Cardiac fibroblast (primary cell): ENCODE results near the gene COLEC12.

Experiments used
- DNase-seq, 2 donors: peaks; one replicate each; pipeline versions ENCODE4 v3.0.0 to v3.0.0-alpha.2; 2010; ENCODE audit warnings: low read depth in 2 of 2
- H3K4me3 ChIP-seq, 2 donors: replicated peaks in 1 of 2; 1 replicate in 1 of 2; 2 replicates in 1 of 2; pipeline ENCODE4 v1.5.1; 2011; ENCODE audit warnings: low read depth in 2 of 2, low read length in 2 of 2, mild to moderate bottlenecking in 2 of 2, moderate library complexity in 1 of 2
- CTCF ChIP-seq: IDR thresholded peaks from one replicate; pipeline ENCODE4 v1.5.1; 2011; ENCODE audit warnings: low read depth, mild to moderate bottlenecking, low read length, inconsistent platforms

Gene COLEC12

GRCh38 chr18:498931-499775 is 1.3 kb downstream of the COLEC12 start:
- peak overlapping the region; percentile 41 to 72 for H3K4me3 ChIP-seq
- TF ChIP-seq CTCF = no peak
- DNase-seq = peak; percentile 50 to 71

GRCh38 chr18:497688-498087 is 2.8 kb downstream of the COLEC12 start:
- no peak for DNase-seq
- TF ChIP-seq CTCF = no peak
- no peak overlapping the region for H3K4me3 ChIP-seq

GRCh38 chr18:495452-495851 is 5.0 kb downstream of the COLEC12 start:
- no peak overlapping the region for H3K4me3 ChIP-seq
- no peak for TF ChIP-seq CTCF
- no peak for DNase-seq

- no peak for DNase-seq
- no peak for TF ChIP-seq CTCF
Observed at GRCh38 chr18:495017-495416, 5.5 kb downstream of the COLEC12 start.

GRCh38 chr18:493986-494983 is 6.2 kb downstream of the COLEC12 start:
- DNase-seq = peak; percentile 74 to 84
- TF ChIP-seq CTCF = no peak
- no peak overlapping the region for H3K4me3 ChIP-seq

More at GRCh38 chr18:495017-495416, 5.5 kb downstream of the COLEC12 start:
- H3K4me3 ChIP-seq = no peak overlapping the region

- peak in 1 of 2 donors; percentile 63 for DNase-seq
- no peak for TF ChIP-seq CTCF
- H3K4me3 ChIP-seq = no peak overlapping the region
Observed at GRCh38 chr18:492451-492850, 8.1 kb downstream of the COLEC12 start.
